CD4-positive, alpha-beta T cell (primary cell): ENCODE measurements around the gene LRRC42. TPM values are rescaled to one million over a fixed set of nuclear protein-coding genes. Genes with fewer than 3 reads are reported as not detected.

Experiments
- ATAC-seq: fragments of 200-7000 bp; cut with Tn5 transposase; one replicate; pipeline ENCODE4 v1.10.0; 2022; ENCODE audit warnings: mild to moderate bottlenecking; ENCODE audit not compliant: poor library complexity
- CTCF ChIA-PET: fragments of 350-600 bp; sonication (Branson Sonifier 250); formaldehyde crosslinking; loops from one replicate; lab custom pipeline; 2021; ENCODE audit warnings: antibody characterized with exemption, inconsistent platforms; lab: Charles Lee
- POLR2A ChIA-PET: fragments of 350-600 bp; sonication (Branson Sonifier 250); formaldehyde crosslinking; loops from one replicate; lab custom pipeline; 2021; ENCODE audit warnings: antibody characterized with exemption, inconsistent platforms; lab: Charles Lee
- DNase-seq, 14 experiments: peaks; one replicate each; pipeline ENCODE4 v3.0.0-alpha.2; 2013 to 2020; ENCODE audit warnings: mixed read lengths in 2 of 14
- H3K27ac ChIP-seq, 2 donors: one replicate each; pipeline versions ENCODE4 v1.5.1 to v1.7.0; 2013; ENCODE audit warnings: low read length in 2 of 2, low read depth in 1 of 2, mild to moderate bottlenecking in 1 of 2
- H3K27me3 ChIP-seq, 2 experiments: 1 replicate in 1 of 2; 2 replicates in 1 of 2; pipeline versions ENCODE4 v1.6.1 to v1.7.0; 2013; ENCODE audit warnings: low read length in 2 of 2, control low read depth in 1 of 2, mild to moderate bottlenecking in 1 of 2, moderate library complexity in 1 of 2; ENCODE audit not compliant: insufficient read depth in 2 of 2, control insufficient read depth in 1 of 2
- H3K36me3 ChIP-seq: one replicate; pipeline ENCODE4 v1.6.1; 2013; ENCODE audit warnings: low read length, control low read depth; ENCODE audit not compliant: insufficient read depth
- H3K4me1 ChIP-seq: one replicate; pipeline ENCODE4 v1.6.1; 2013; ENCODE audit warnings: low read length, control low read depth; ENCODE audit not compliant: insufficient read depth
- H3K4me3 ChIP-seq: one replicate; pipeline ENCODE4 v1.5.1; 2013; ENCODE audit warnings: mild to moderate bottlenecking, low read length, moderate library complexity
- H3K9me3 ChIP-seq, 2 experiments: 1 replicate in 1 of 2; 2 replicates in 1 of 2; pipeline versions ENCODE4 v1.6.1 to v1.7.0; 2013; ENCODE audit warnings: low read length in 2 of 2, mild to moderate bottlenecking in 2 of 2, control low read depth in 1 of 2, moderate library complexity in 1 of 2; ENCODE audit not compliant: control insufficient read depth in 1 of 2, insufficient read depth in 1 of 2
- H3K27ac Mint-ChIP-seq: one replicate; pipeline ENCODE4 v1.8.0; 2020; ENCODE audit warnings: mixed read lengths
- H3K27me3 Mint-ChIP-seq: one replicate; pipeline ENCODE4 v1.8.0; 2021; ENCODE audit warnings: mixed read lengths
- H3K36me3 Mint-ChIP-seq: one replicate; pipeline ENCODE4 v1.8.0; 2021; ENCODE audit warnings: low read depth, mixed read lengths
- H3K4me1 Mint-ChIP-seq: one replicate; pipeline ENCODE4 v1.8.0; 2021; ENCODE audit warnings: low read depth, mixed read lengths
- H3K4me3 Mint-ChIP-seq: one replicate; pipeline ENCODE4 v1.8.0; 2020; ENCODE audit warnings: mild to moderate bottlenecking, mixed read lengths
- H3K9me3 Mint-ChIP-seq: one replicate; pipeline ENCODE4 v1.8.0; 2020; ENCODE audit warnings: mixed read lengths
- intact Hi-C, 2 experiments: fragments of 100-400 bp; cut with DNase I in 1 of 2; cut with micrococcal nuclease in 1 of 2; formaldehyde crosslinking; loops; one replicate each; pipeline versions ENCODE4 v1.15.1 to v1.9.0; 2023 to 2025; cut with DNase I, micrococcal nuclease
- total RNA-seq, 174 experiments: library from RNA in 2 of 174; stranded (reverse) in 2 of 174; gene quantifications; one replicate each; pipeline ENCODE4 v1.2.3 and lab custom pipeline; 2021 to 2026
- TF ChIP-seq, protein P1 (sequence below): fragments of 200-600 bp; IDR thresholded peaks from one replicate; pipeline ENCODE4 v1.8.0; 2022; ENCODE audit warnings: antibody characterized with exemption, mild to moderate bottlenecking

Gene LRRC42
- total RNA-seq, 2 experiments from 2014 or later, result 3.9 to 5.0 TPM

DNA sequence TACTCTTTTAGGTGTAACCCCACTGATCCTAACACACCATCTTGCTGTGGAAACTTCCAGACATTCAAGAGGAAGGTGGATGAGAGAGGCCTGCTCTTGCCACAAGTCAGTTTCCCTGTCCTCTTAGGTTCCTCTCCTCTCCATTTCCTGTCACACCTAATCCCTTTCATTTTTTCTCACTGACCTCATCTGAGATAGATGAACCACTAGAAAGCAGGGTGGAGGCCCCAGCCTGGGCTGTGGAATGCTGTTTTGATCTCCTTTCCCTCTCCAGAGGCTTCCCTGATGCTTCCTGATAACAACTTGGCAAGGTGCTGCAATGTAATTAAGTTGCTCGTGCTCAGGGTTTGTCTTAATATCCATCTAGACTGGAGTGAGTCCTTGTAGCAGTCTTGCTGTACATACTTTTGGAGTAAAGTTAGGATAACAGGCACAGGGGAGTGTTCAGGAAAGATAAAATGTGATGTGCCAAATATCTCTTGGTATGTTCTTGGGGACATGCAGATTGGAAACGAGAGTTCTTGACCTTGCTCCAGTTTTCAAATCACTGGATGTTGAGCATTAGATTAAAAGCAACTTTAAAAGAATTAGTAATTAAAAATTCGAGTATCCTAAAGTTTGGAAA is 11.2 kb downstream of the LRRC42 start:
- POLR2A ChIA-PET, result interaction anchor here (1.8 kb wide), 1 partner anchor 12 kb away, joined by 5 read pairs; the partner anchor contains the start of gene IFT25
- Mint-ChIP-seq H3K4me3 (no peak overlapping the region), H3K27ac (no peak overlapping the region), H3K4me1 (peaks cover 4% of the 10 kb centered on the region), H3K9me3 (no peaks in the 10 kb centered on the region), H3K27me3 (no peaks in the 10 kb centered on the region), H3K36me3 (peaks cover 57% of the 10 kb centered on the region)
- ATAC-seq (no peak), DNase-seq (no peak)
- TF ChIP-seq, protein P1, sequence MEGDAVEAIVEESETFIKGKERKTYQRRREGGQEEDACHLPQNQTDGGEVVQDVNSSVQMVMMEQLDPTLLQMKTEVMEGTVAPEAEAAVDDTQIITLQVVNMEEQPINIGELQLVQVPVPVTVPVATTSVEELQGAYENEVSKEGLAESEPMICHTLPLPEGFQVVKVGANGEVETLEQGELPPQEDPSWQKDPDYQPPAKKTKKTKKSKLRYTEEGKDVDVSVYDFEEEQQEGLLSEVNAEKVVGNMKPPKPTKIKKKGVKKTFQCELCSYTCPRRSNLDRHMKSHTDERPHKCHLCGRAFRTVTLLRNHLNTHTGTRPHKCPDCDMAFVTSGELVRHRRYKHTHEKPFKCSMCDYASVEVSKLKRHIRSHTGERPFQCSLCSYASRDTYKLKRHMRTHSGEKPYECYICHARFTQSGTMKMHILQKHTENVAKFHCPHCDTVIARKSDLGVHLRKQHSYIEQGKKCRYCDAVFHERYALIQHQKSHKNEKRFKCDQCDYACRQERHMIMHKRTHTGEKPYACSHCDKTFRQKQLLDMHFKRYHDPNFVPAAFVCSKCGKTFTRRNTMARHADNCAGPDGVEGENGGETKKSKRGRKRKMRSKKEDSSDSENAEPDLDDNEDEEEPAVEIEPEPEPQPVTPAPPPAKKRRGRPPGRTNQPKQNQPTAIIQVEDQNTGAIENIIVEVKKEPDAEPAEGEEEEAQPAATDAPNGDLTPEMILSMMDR, result no peak
- Histone ChIP-seq H3K27ac (no peak overlapping the region), H3K36me3 (peaks cover 24% of the 10 kb centered on the region), H3K4me1 (no peaks in the 10 kb centered on the region), H3K9me3 (no peaks in the 10 kb centered on the region), H3K27me3 (no peaks in the 10 kb centered on the region), H3K4me3 (no peak overlapping the region)
- intact Hi-C loops, result no loop called here
- CTCF ChIA-PET, result no interaction called here

DNA sequence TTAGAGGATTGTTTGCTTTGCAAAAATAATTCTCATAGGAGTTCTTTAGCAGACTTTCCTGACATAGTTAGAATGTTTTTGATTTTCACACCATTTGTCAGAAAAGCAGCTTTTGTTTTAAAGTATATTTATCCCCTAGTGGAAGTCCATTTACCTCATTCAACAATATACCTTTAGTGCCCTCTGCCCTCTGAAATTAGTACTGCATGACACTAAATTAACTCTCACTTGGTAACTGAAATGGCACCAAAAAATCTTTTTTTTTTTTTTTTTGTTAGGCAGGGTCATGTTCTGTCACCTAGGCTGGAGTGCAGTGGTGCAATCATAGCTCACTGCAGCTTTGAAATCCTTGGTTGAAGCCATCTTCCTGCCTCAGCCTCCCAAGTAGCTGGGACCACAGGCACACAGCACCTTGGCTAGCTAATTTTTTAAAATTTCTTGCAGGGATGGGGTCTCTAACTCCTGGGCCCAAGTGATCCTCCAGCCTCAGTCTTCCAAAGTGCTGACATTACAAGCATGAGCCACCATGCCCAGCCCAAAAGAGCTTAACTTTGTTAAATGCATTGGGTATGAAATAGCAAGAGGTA is 13.6 kb downstream of the LRRC42 start:
- Histone ChIP-seq H3K36me3 (peaks cover 37% of the 10 kb centered on the region), H3K27me3 (no peaks in the 10 kb centered on the region), H3K27ac (no peak overlapping the region), H3K4me1 (no peaks in the 10 kb centered on the region), H3K9me3 (no peaks in the 10 kb centered on the region), H3K4me3 (no peak overlapping the region)
- ATAC-seq, result peak; percentile 86
- intact Hi-C loops, result loop anchor here (1.0 to 5.0 kb wide), 3 partner anchors 83 to 475 kb away; no protein-coding TSS in a partner anchor
- peaks cover 4% of the 10 kb centered on the region for H3K4me1 Mint-ChIP-seq
- peaks cover 59% of the 10 kb centered on the region for H3K36me3 Mint-ChIP-seq
- H3K4me3 Mint-ChIP-seq, result no peak overlapping the region
- peak in 4 of 14 experiments; percentile 11 to 72 (median 65) for DNase-seq
- TF ChIP-seq, protein P1, result peak; percentile 72
- H3K9me3 Mint-ChIP-seq, result no peaks in the 10 kb centered on the region
- no peak overlapping the region for H3K27ac Mint-ChIP-seq
- H3K27me3 Mint-ChIP-seq, result no peaks in the 10 kb centered on the region
- POLR2A ChIA-PET, result interaction anchor here (0.6 to 1.9 kb wide), 3 partner anchors 14 to 485 kb away, joined by 3 to 23 read pairs (median 13); partner anchors contain the start of genes IFT25 and LRRC42
- CTCF ChIA-PET, result interaction anchor here (0.6 to 3.2 kb wide), 31 partner anchors 9 to 1269 kb away, joined by 3 to 57 read pairs (median 4); partner anchors contain the start of genes IFT25, LRRC42, NDC1 and TCEANC2

DNA sequence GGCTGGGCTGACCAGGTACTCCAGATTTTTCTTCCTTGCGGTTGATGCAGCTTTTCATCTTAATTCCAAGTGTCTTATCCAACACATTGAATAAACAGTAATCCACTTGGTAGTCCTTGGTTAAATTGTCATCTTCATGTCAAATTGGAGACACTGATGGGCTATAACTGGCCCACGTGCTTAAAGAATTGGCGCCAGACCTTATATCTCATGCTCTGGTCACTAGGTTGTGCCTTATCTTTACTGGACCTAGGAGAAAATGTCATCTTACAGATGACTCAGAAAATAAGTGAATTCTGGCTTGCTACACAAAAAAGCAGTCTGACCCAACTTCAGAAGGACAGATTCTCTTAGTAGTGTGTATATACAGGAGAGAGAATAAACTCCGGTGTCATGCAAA is 16.2 kb downstream of the LRRC42 start:
- H3K4me3 ChIP-seq, result no peak overlapping the region
- H3K36me3 ChIP-seq, result peaks cover 49% of the 10 kb centered on the region
- no peak overlapping the region for H3K4me3 Mint-ChIP-seq
- ChIA-PET POLR2A (no interaction called here), CTCF (interaction anchor here (1.0 kb wide), 1 partner anchor 102 kb away, joined by 3 read pairs; no protein-coding TSS in a partner anchor)
- H3K36me3 Mint-ChIP-seq, result peaks cover 76% of the 10 kb centered on the region
- no peaks in the 10 kb centered on the region for H3K9me3 ChIP-seq
- peaks cover 4% of the 10 kb centered on the region for H3K4me1 Mint-ChIP-seq
- no peaks in the 10 kb centered on the region for H3K27me3 ChIP-seq
- TF ChIP-seq, protein P1, result no peak
- intact Hi-C loops, result loop anchor here in 1 of 2 experiments (5.0 kb wide), 1 partner anchor 80 kb away; no protein-coding TSS in a partner anchor
- DNase-seq, result no peak
- no peaks in the 10 kb centered on the region for H3K4me1 ChIP-seq
- no peaks in the 10 kb centered on the region for H3K27me3 Mint-ChIP-seq
- H3K27ac ChIP-seq, result no peak overlapping the region
- ATAC-seq, result no peak
- H3K27ac Mint-ChIP-seq, result no peak overlapping the region
- no peaks in the 10 kb centered on the region for H3K9me3 Mint-ChIP-seq
